GM10266 (cell line): ENCODE measurements around the gene ZNF700.
"Not testable (repeated sequence)": the region's sequence is repeated elsewhere in the genome, so short reads cannot be mapped to it uniquely, and the experiment has no call there.

Experiments used
- DNase-seq: peaks from one replicate; pipeline ENCODE4 v3.0.0; 2012; ENCODE audit errors: extremely low spot score
- TF ChIP-seq, protein P1 (sequence below): IDR thresholded peaks from 2 replicates; pipeline ENCODE4 v1.5.1; 2012; ENCODE audit warnings: mild to moderate bottlenecking, low read depth; ENCODE audit not compliant: control insufficient read depth, insufficient read depth; ENCODE audit errors: missing control alignments

The ZNF700 gene

DNA sequence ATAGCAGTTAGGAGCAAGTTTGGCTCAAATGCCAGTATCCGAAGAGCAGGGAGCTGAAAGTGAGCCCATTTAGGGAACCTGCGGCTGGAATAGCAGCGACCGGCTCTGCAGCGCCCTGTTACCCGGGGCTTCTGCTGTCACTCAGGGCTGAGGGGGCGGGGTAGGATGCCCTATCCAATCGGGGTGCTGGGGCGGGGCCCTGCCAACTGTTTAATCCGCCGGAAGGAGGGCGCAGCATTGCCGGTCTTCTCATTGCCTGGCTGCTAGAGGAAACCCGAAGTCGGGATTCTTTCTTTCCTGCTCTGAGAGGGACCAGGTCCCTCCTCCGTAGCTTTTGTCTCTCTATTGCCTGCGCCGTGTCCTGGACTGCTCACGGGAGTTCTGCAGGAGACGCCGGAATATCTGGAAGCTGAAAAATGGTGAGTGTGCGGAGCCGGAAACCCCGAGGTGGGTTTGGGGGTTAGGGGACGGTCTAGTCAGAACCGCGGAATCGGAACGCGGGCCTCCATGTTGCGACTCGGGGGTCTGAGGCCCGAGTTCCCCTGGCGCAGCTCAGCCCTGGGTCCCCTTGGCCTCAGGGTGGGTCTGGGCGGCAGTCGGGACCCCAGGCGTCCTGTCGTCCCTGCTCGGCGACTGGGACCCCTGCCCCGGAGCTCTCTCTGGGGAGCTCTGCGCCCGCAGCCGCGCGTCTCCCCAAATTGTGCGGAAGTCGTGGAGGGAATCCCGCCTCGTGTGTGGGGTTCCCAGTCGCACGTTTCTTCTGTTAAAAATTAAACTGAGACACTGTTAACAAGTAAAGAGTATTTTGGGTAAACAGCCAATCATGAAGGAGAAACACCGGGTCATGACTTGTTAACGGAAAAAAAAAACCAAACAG lies 62.7 kb downstream of the ZNF700 start:
- TF ChIP-seq, protein P1, sequence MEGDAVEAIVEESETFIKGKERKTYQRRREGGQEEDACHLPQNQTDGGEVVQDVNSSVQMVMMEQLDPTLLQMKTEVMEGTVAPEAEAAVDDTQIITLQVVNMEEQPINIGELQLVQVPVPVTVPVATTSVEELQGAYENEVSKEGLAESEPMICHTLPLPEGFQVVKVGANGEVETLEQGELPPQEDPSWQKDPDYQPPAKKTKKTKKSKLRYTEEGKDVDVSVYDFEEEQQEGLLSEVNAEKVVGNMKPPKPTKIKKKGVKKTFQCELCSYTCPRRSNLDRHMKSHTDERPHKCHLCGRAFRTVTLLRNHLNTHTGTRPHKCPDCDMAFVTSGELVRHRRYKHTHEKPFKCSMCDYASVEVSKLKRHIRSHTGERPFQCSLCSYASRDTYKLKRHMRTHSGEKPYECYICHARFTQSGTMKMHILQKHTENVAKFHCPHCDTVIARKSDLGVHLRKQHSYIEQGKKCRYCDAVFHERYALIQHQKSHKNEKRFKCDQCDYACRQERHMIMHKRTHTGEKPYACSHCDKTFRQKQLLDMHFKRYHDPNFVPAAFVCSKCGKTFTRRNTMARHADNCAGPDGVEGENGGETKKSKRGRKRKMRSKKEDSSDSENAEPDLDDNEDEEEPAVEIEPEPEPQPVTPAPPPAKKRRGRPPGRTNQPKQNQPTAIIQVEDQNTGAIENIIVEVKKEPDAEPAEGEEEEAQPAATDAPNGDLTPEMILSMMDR, result no peak
- DNase-seq, result peak; percentile 87

DNA sequence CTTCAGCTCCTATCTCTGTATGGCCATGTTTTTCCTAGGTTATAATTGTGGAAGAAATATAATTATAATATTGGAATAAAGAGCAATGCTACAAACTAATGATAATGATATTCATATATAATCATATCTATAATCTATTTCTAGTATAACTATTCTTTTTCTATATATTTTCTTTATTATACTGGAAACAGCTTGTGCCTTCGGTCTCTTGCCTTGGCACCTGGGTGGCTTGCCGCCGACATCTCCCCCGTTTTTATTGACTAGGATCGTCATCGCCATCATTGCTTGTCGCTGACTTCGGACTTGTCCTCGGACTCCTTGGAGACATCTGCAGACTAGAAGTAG lies 64.2 kb downstream of the ZNF700 start:
- DNase-seq, result no peak
- TF ChIP-seq, protein P1, result no peak

DNA sequence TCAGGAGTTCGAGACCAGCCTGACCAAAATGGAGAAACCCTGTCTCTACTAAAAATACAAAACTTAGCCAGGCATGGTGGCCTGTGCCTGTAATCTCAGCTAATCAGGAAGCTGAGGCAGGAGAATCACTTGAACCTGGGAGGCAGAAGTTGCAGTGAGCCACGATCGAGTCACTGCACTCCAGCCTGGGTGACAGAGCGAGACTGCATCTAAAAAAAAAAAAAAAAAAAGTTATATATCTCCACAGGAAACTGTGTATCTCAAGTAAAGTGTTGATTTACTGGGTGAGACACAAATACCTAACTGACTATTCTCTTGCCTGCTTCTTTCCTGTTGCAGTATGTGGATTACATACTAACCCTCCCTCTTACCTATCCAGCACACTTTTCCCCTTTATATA lies 67.0 kb downstream of the ZNF700 start:
- DNase-seq, result not testable (repeated sequence)

DNA sequence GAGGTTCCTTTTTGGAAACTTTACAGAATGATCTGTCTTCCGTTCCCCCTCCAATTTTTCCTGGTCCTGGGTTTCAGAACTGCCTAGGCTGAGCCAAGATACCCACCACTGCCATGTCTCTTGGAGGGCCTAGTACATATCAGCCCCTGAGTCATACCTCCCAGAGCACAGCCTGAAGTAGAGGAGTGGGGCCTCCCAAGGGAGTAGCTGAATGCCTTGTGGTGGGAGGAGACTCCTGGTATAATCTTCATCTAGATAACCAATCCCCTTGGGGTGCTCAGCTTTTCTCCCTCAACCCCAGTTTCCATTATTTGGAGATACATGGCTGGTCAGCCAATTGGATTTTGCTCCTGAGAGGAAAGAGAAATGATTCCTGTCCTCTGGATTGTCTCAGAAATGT lies 70.3 kb downstream of the ZNF700 start:
- TF ChIP-seq, protein P1, result no peak
- no peak for DNase-seq
